GM12878 (cell line): ENCODE results near the gene DIRAS1. TPM values are rescaled to one million over a fixed set of nuclear protein-coding genes. Genes with fewer than 3 reads are reported as not detected.

Experiments
- ATAC-seq: fragments of 200-7000 bp; cut with Tn5 transposase; 3 replicates; pipeline ENCODE4 v1.9.1; 2020; ENCODE audit warnings: mild to moderate bottlenecking, moderate library complexity
- BruUV-seq: library from RNA; stranded (reverse); fragments of 400-500 nt; replicated peaks from 2 replicates; lab custom pipeline; 2021; lab: Mats Ljungman, UMichigan
- CTCF ChIA-PET: fragments of 300-600 bp; sonication (Branson Sonifier 250); formaldehyde crosslinking; extraction: SDS; loops from one replicate; lab custom pipeline; 2021; ENCODE audit warnings: inconsistent platforms; lab: Yijun Ruan, JAX
- POLR2A ChIA-PET: fragments of 350-600 bp; formaldehyde crosslinking; extraction: SDS; loops from one replicate; lab custom pipeline; 2021; ENCODE audit warnings: inconsistent platforms; lab: Charles Lee
- RAD21 ChIA-PET: fragments of 300-600 bp; sonication (Branson Sonifier 250); formaldehyde crosslinking; loops from one replicate; lab custom pipeline; 2023; ENCODE audit warnings: antibody characterized with exemption; ENCODE audit not compliant: unreplicated experiment; lab: Charles Lee
- SMC1A ChIA-PET: fragments of 300-600 bp; sonication (Branson Sonifier 250); formaldehyde crosslinking; loops from one replicate; lab custom pipeline; 2023; ENCODE audit not compliant: unreplicated experiment, uncharacterized antibody; lab: Charles Lee
- DNase-seq: peaks from one replicate; pipeline ENCODE4 v3.0.0-alpha.2; 2011; ENCODE audit warnings: low read depth, low spot score
- FAIRE-seq: peaks from 3 replicates; lab custom pipeline; 2011; peaks lifted over from hg19 to GRCh38; lab: Jason Lieb, UNC
- H2AFZ ChIP-seq: 2 replicates; pipeline ENCODE4 v1.6.0; 2011; ENCODE audit warnings: low read depth, low read length, control low read depth; ENCODE audit not compliant: control insufficient read depth
- H3K27ac ChIP-seq: 2 replicates; pipeline ENCODE4 v1.5.1; 2011; ENCODE audit warnings: control low read depth; ENCODE audit not compliant: control insufficient read depth, insufficient read depth
- H3K27me3 ChIP-seq, 2 experiments: replicated peaks in 1 of 2; 2 replicates each; pipeline versions ENCODE4 v1.6.0 to v1.6.1; 2011; ENCODE audit warnings: low read length in 1 of 2; ENCODE audit not compliant: control insufficient read depth in 2 of 2, insufficient read depth in 2 of 2
- H3K36me3 ChIP-seq, 2 experiments: 2 replicates each; pipeline ENCODE4 v1.5.1; 2011; ENCODE audit warnings: low read length in 1 of 2; ENCODE audit not compliant: control insufficient read depth in 2 of 2, insufficient read depth in 2 of 2
- H3K4me1 ChIP-seq: 2 replicates; pipeline ENCODE4 v1.6.1; 2011; ENCODE audit warnings: mild to moderate bottlenecking, low read length, moderate library complexity, mixed read lengths; ENCODE audit not compliant: control insufficient read depth, insufficient read depth
- H3K4me2 ChIP-seq: 2 replicates; pipeline ENCODE4 v1.6.0; 2011; ENCODE audit warnings: control low read depth; ENCODE audit not compliant: control insufficient read depth, insufficient read depth
- H3K4me3 ChIP-seq: fragments of 200-600 bp; sonication (generic); 2 replicates; pipeline ENCODE4 v1.5.1; 2016
- H3K79me2 ChIP-seq: 2 replicates; pipeline ENCODE4 v1.6.0; 2011; ENCODE audit warnings: low read length; ENCODE audit not compliant: control insufficient read depth, insufficient read depth
- H3K9ac ChIP-seq: 2 replicates; pipeline ENCODE4 v1.8.0; 2011; ENCODE audit warnings: low read length, control low read depth, mixed read lengths; ENCODE audit not compliant: control insufficient read depth, insufficient read depth
- H3K9me3 ChIP-seq: replicated peaks from 3 replicates; pipeline ENCODE4 v1.5.1; 2011; ENCODE audit warnings: mild to moderate bottlenecking, low read length; ENCODE audit not compliant: control insufficient read depth, insufficient read depth
- H4K20me1 ChIP-seq: 2 replicates; pipeline ENCODE4 v1.6.0; 2011; ENCODE audit not compliant: control insufficient read depth, insufficient read depth
- CBX3 ChIP-seq: fragments of 200-600 bp; sonication (generic); IDR thresholded peaks from 2 replicates; pipeline ENCODE4 v1.6.1; 2016; ENCODE audit warnings: low read depth, borderline replicate concordance
- KAT2A ChIP-seq: conservative IDR thresholded peaks from 2 replicates; pipeline ENCODE4 v1.6.1; 2011; ENCODE audit warnings: low read depth, low read length; ENCODE audit not compliant: control insufficient read depth
- KLF5 ChIP-seq: fragments of 450-650 bp; IDR thresholded peaks from 2 replicates; pipeline ENCODE4 v1.6.1; 2014; ENCODE audit warnings: mild to moderate bottlenecking; ENCODE audit not compliant: partially characterized antibody
- NR2C1 ChIP-seq: fragments of 450-650 bp; IDR thresholded peaks from 2 replicates; pipeline ENCODE4 v1.6.1; 2017; ENCODE audit warnings: antibody characterized with exemption, mild to moderate bottlenecking, moderate library complexity
- NR2F1 ChIP-seq: fragments of 450-650 bp; conservative IDR thresholded peaks from 2 replicates; pipeline ENCODE4 v1.6.1; 2017; ENCODE audit warnings: mild to moderate bottlenecking
- TCF12 ChIP-seq: IDR thresholded peaks from 2 replicates; pipeline ENCODE4 v1.6.1; 2011; ENCODE audit warnings: low read depth, mild to moderate bottlenecking, low read length
- WGBS: methylation state at CpG from one replicate; pipeline ENCODE4 v1.1.6; 2016; ENCODE audit warnings: low lambda C conversion rate; ENCODE audit not compliant: insufficient replicate concordance, insufficient coverage; ENCODE audit errors: missing lambda C conversion rate; 5-methylcytosine and 5-hydroxymethylcytosine counted together
- in situ Hi-C: fragments of 300-500 bp; cut with MboI; formaldehyde crosslinking; loops from 9 replicates; pipeline ENCODE4 v1.14.3; 2018; ENCODE audit warnings: mixed read lengths
- intact Hi-C: fragments of 100-400 bp; cut with micrococcal nuclease; formaldehyde crosslinking; loops from one replicate; pipeline ENCODE4 v1.14.2; 2022; ENCODE audit not compliant: unreplicated experiment
- polyA plus RNA-seq, 11 experiments: library from polyadenylated mRNA; depleted of rRNA in 4 of 11; unstranded in 6 of 11; stranded (reverse) in 5 of 11; fragments of >200 nt; fragmentation: Nextera tagmentation in 4 of 11; fragmentation: Illumina TruSeq in 1 of 11; extraction: Ambion mirVana in 4 of 11; extraction: Trizol in 1 of 11; gene quantifications; 1 replicate in 1 of 11; 2 replicates in 10 of 11; pipeline versions ENCODE4 v1.2.1 to v1.2.3, GENCODE V29; 2011 to 2016; ENCODE audit warnings: inconsistent platforms in 2 of 11, missing spikeins in 2 of 11, low read depth in 1 of 11
- total RNA-seq, 4 experiments: library from RNA; depleted of rRNA in 3 of 4; stranded (reverse); fragments of >200 nt in 3 of 4; fragmentation: Illumina TruSeq in 1 of 4; extraction: Trizol in 1 of 4; gene quantifications; 2 replicates each; pipeline versions ENCODE4 v1.2.1 to v1.2.3, GENCODE V29; 2013 to 2021
- TF ChIP-seq, protein P1 (sequence below): IDR thresholded peaks from 2 replicates; pipeline ENCODE4 v1.6.1; 2011; ENCODE audit warnings: borderline replicate concordance, low read depth, mild to moderate bottlenecking, moderate library complexity, mixed read lengths, low read length; ENCODE audit not compliant: insufficient read depth; ENCODE audit errors: extremely low read length

Gene DIRAS1
- total and polyA plus RNA-seq, 10 of the 15 experiments (the other 5 are each of a cell fraction or from before 2014, with no cell fraction given), result 0.04 to 0.18 (median 0.08) TPM; not detected in 3

DNA sequence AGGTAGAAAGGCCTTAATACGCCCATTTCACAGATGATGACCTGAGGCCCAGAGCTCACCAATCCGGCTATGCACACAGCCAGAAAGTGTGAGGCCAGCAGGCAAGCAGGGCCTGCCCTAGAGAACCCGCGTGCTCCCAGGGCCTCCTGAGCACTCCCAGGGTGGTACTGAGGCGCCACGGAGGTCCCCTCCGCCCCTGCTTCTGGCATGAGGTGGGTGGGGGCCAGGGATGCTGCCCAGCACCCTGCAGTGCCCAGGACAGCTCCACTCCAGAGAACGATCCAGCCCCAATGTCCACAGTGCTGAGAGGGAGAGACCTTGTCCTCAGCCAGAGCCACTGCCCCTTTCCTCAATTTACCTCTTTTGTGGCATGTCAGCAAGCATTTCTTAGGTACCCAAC is 48.0 kb upstream of the DIRAS1 start:
- FAIRE-seq, result no peak
- no peak for TF ChIP-seq TCF12
- TF ChIP-seq CBX3, result no peak
- no peak for TF ChIP-seq NR2F1
- TF ChIP-seq KLF5, result no peak
- TF ChIP-seq KAT2A, result no peak
- ChIA-PET POLR2A (no interaction called here), CTCF (interaction anchor here (0.7 kb wide), 1 partner anchor 121 kb away, joined by 3 read pairs; no protein-coding TSS in a partner anchor), RAD21 (no interaction called here), SMC1A (no interaction called here)
- peaks cover 22% of the 10 kb centered on the region for H3K79me2 ChIP-seq
- no peak overlapping the region for H3K4me2 ChIP-seq
- no peak overlapping the region for H3K4me3 ChIP-seq
- no peak for DNase-seq
- BruUV-seq, result no TSS peak
- H3K9me3 ChIP-seq, result no peaks in the 10 kb centered on the region
- intact Hi-C loops, result no loop called here
- no peak for ATAC-seq
- H3K27me3 ChIP-seq, result no peaks in the 10 kb centered on the region
- H3K36me3 ChIP-seq, result peaks cover 5 to 31% of the 10 kb centered on the region in 2 experiments; a peak in 3 of 4 replicates
- H2AFZ ChIP-seq, result no peak overlapping the region
- 97% methylated on average over 8 of the region's 8 CpGs for WGBS
- H3K27ac ChIP-seq, result no peak overlapping the region
- H4K20me1 ChIP-seq, result peaks cover 3% of the 10 kb centered on the region; the same call in 1 of the 2 replicates
- no peak overlapping the region for H3K9ac ChIP-seq
- no peaks in the 10 kb centered on the region for H3K4me1 ChIP-seq
- in situ Hi-C loops, result no loop called here

DNA sequence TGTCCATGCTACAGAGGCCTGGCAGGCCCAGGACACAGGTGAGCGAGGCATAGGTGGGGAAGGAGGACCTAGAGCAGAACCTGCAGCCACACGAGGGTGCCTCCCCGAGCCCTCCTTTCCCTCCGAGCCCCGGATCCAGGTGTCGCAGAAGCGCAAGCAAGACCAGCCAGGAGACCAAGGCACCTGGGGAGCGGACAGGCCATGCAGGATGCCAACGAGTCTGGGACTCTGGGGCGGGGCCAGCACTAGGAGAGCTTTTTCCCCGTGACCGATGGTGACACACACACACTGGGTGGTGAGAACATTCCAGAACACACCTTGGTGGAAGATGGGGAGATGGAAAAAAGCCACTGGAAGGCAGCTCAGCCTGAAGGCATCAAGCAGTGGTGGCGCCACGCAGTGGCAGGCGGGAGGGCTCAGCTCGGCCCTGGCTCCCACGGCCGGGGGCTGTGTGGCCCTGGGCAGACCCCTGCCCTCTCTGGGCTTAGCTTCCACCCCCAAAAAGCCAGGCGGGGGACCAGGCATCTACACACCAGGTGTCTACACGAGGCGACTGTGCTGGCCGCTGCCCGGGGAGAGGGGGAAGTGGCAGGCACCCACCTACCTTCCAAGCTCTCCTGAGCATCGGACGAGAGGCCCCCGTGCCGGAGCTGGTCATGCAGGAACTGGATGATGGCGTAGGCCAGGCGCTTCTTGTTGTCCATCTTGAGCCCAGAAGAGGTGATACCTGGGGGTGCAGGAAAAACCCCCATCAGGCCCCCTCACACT is 47.4 kb upstream of the DIRAS1 start:
- Histone ChIP-seq H3K9ac (no peak overlapping the region), H3K79me2 (peaks cover 18% of the 10 kb centered on the region), H2AFZ (no peak overlapping the region), H3K36me3 (peaks cover 5 to 32% of the 10 kb centered on the region in 2 experiments; a peak in 3 of 4 replicates), H3K27me3 (no peaks in the 10 kb centered on the region), H3K27ac (no peak overlapping the region), H3K4me3 (no peak overlapping the region), H3K4me1 (no peaks in the 10 kb centered on the region), H3K9me3 (no peaks in the 10 kb centered on the region), H4K20me1 (peaks cover 3% of the 10 kb centered on the region; the same call in 1 of the 2 replicates), H3K4me2 (no peak overlapping the region)
- TF ChIP-seq, protein P1, sequence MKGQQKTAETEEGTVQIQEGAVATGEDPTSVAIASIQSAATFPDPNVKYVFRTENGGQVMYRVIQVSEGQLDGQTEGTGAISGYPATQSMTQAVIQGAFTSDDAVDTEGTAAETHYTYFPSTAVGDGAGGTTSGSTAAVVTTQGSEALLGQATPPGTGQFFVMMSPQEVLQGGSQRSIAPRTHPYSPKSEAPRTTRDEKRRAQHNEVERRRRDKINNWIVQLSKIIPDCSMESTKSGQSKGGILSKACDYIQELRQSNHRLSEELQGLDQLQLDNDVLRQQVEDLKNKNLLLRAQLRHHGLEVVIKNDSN, result peak; percentile 3
- no peak for TF ChIP-seq NR2C1
- in situ Hi-C loops (no loop called here), intact Hi-C loops (no loop called here)
- DNase-seq, result no peak
- RAD21 ChIA-PET, result no interaction called here
- FAIRE-seq, result no peak
- SMC1A ChIA-PET, result no interaction called here
- WGBS, result 93% methylated on average over 20 of the region's 29 CpGs
- CTCF ChIA-PET, result interaction anchor here (0.6 to 0.7 kb wide), 3 partner anchors 15 to 604 kb away, joined by 3 to 6 read pairs (median 3); no protein-coding TSS in a partner anchor
- no peak for ATAC-seq
- BruUV-seq, result no TSS peak
- POLR2A ChIA-PET, result no interaction called here
